Prostate gland (tissue), 2 donors: Measurements from ENCODE around the gene ARID5A. TPM values are rescaled to one million over a fixed set of nuclear protein-coding genes. Genes with fewer than 3 reads are reported as not detected.

Experiments used
- DNase-seq: peaks from one replicate; pipeline ENCODE4 v3.0.0-alpha.2; 2019; ENCODE audit warnings: low spot score
- H3K27ac ChIP-seq, 2 donors: fragments of 200-600 bp; sonication (generic); 2 replicates each; pipeline ENCODE4 v1.5.1; 2017 to 2019
- H3K27me3 ChIP-seq: fragments of 200-600 bp; sonication (generic); replicated peaks from 2 replicates; pipeline ENCODE4 v1.5.1; 2019; ENCODE audit not compliant: insufficient read depth
- H3K36me3 ChIP-seq, 2 donors: fragments of 200-600 bp; sonication (generic); 1 replicate in 1 of 2; 2 replicates in 1 of 2; pipeline versions ENCODE4 v1.5.1 to v1.8.1; 2017 to 2019
- H3K4me1 ChIP-seq: fragments of 200-600 bp; sonication (generic); replicated peaks from 2 replicates; pipeline ENCODE4 v1.5.1; 2019
- H3K4me3 ChIP-seq, 2 donors: fragments of 200-600 bp; sonication (generic); 2 replicates each; pipeline ENCODE4 v1.5.1; 2017 to 2019
- H3K9me3 ChIP-seq: fragments of 200-600 bp; sonication (generic); 2 replicates; pipeline ENCODE4 v1.5.1; 2017
- POLR2A ChIP-seq: fragments of 450-650 bp; IDR thresholded peaks from one replicate; pipeline ENCODE4 v1.6.1; 2016; ENCODE audit warnings: antibody characterized with exemption, mild to moderate bottlenecking
- POLR2AphosphoS5 ChIP-seq: sonication (generic); formaldehyde crosslinking; IDR thresholded peaks from one replicate; pipeline ENCODE4 v1.6.1; 2017; ENCODE audit warnings: antibody characterized with exemption
- WGBS: methylation state at CpG from one replicate; pipeline ENCODE4 v1.1.5; 2018; 5-methylcytosine and 5-hydroxymethylcytosine counted together
- intact Hi-C: fragments of 100-400 bp; cut with DNase I; formaldehyde crosslinking; loops from one replicate; pipeline ENCODE4 v1.14.2; 2022
- total RNA-seq, 2 donors: library from RNA; depleted of rRNA; stranded (reverse); fragments of >200 nt; gene quantifications; one replicate each; pipeline ENCODE4 v1.1.0, GENCODE V29; 2016
- TF ChIP-seq, protein P1 (sequence below), 4 experiments: fragments of 200-600 bp in 2 of 4; fragments of 450-650 bp in 2 of 4; sonication (generic) in 2 of 4; IDR thresholded peaks; 1 replicate in 3 of 4; 2 replicates in 1 of 4; pipeline ENCODE4 v1.5.1; 2016 to 2019; ENCODE audit warnings: antibody characterized with exemption in 4 of 4, mild to moderate bottlenecking in 2 of 4, moderate library complexity in 2 of 4

ARID5A gene
- total RNA-seq, 2 donors from 2014 or later = 23.0 to 54.6 TPM

DNA sequence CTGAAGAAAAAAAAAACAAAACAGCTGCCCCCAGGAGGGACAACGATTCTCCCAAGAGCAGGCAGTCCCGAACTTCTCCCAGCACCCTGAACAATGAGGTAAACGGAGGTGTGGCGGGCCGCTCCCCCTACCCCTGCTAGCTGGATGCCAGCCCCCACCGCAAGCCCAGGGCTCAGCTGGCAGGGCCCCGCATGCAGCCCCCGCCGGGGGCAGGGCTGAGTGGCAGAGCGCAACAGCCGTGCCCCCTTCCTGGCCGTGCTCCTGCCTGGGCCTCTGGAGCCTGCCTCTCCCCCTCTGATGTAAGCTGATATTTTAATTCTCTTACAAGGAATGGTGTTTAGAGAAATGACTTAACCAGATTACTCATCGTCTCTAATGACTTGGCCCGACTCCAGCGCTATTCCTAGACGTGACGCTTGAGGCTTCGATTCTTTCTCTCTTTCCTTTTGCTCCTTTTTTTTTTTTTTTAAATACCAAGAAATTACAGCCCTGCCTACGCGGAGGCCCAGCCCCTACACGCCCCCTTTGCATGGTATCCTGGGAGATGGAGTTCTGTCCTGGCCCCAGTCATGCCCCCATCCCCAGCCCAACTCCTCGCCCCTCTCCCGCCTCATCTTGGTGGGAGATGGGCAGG lies 4.6 kb upstream of the ARID5A start:
- H3K9me3 ChIP-seq = no peaks in the 10 kb centered on the region
- no peaks in the 10 kb centered on the region for H3K36me3 ChIP-seq
- peak overlapping the region; percentile 80 to 83 for H3K27ac ChIP-seq
- H3K27me3 ChIP-seq = no peaks in the 10 kb centered on the region
- WGBS = 4% methylated on average over 23 of the region's 23 CpGs
- intact Hi-C loops = loop anchor here (5.0 to 10.0 kb wide), 4 partner anchors 285 to 423 kb away; partner anchors contain the start of genes CNNM3 and STARD7
- DNase-seq = peak; percentile 96
- TF ChIP-seq, protein P1, sequence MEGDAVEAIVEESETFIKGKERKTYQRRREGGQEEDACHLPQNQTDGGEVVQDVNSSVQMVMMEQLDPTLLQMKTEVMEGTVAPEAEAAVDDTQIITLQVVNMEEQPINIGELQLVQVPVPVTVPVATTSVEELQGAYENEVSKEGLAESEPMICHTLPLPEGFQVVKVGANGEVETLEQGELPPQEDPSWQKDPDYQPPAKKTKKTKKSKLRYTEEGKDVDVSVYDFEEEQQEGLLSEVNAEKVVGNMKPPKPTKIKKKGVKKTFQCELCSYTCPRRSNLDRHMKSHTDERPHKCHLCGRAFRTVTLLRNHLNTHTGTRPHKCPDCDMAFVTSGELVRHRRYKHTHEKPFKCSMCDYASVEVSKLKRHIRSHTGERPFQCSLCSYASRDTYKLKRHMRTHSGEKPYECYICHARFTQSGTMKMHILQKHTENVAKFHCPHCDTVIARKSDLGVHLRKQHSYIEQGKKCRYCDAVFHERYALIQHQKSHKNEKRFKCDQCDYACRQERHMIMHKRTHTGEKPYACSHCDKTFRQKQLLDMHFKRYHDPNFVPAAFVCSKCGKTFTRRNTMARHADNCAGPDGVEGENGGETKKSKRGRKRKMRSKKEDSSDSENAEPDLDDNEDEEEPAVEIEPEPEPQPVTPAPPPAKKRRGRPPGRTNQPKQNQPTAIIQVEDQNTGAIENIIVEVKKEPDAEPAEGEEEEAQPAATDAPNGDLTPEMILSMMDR (IDR thresholded peaks at IDR 0.05) = no peak
- TF ChIP-seq POLR2AphosphoS5 (peak; percentile 98), POLR2A (peak; percentile 90)
- H3K4me3 ChIP-seq = no peak overlapping the region
- peaks cover 18% of the 10 kb centered on the region for H3K4me1 ChIP-seq

DNA sequence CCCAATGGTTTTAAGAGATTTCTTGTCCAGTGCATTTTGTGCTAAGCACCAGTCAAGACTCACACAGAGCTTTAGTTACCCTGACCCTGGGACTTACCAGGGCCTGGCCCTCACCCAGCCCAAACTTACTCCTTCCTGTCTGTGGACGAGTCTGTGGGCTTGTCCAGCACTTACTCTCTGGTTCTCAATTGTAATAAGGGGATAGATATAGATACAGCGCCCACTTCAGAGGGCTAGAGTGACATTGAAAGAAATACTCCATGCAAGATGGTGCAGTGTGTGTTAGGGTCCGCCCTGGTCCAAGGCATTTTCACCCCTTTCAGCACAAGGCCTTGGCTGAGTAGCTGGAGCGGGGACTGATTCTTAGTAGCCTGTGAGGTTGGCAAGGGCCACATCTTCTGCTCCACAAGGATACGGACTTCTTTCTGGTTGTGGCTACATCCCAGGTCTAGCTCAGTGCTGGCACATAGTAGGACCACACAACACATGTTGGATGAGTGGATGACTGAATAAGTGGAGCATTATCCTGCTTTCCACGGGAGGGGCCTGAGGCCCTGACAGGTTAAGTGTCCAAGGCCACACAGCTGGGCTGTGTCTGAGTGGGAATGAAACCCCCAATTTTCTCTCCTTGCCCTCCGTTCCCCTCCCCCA lies 3.8 kb upstream of the ARID5A start:
- TF ChIP-seq, protein P1 (IDR thresholded peaks at IDR 0.05) = no peak
- TF ChIP-seq POLR2A (no peak), POLR2AphosphoS5 (no peak)
- Histone ChIP-seq H3K9me3 (no peaks in the 10 kb centered on the region), H3K4me3 (no peak overlapping the region), H3K27me3 (no peaks in the 10 kb centered on the region), H3K4me1 (peaks cover 17% of the 10 kb centered on the region), H3K27ac (peak overlapping the region; percentile 80 to 83), H3K36me3 (no peaks in the 10 kb centered on the region)
- WGBS = 81% methylated on average over 7 of the region's 7 CpGs
- intact Hi-C loops = loop anchor here (5.0 to 10.0 kb wide), 4 partner anchors 285 to 422 kb away; partner anchors contain the start of genes CNNM3 and STARD7
- no peak for DNase-seq

DNA sequence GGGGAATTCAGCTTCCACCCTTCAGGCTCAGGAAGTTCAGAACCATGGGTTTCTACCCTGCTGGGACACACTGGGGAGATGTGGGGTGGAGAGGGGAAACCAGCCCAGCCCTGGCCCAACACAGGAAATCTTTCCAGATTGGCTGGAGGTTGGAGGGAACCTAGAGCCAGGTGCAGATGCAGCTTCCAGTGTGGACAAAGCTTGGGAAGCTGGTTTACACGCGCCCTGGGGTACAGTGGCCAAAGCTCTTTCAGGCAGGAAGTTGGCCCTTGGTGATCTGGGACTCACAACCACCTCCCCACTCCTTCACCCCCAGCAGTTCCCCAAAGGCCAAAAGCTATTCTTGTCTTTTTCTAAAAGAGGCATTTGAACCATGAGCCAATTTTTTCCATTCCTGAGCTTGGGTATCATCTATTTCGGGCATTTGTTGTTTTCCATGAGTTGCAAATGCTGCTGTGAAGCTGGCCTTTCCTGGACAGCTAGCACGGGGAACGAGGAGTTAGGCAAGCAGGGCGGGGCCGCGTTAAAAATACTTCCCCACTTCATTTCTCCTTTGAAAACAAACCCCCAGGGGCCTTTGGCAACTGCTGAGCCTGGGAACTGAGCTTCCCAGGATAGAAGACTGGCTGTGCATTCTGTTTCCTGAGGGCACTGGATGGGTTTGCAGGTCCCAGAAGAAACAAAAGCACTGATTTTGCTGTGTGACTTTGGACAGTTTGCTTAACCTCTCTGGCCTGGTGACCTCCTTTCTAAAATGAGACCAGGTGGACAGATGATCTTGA lies 3.1 kb upstream of the ARID5A start:
- Histone ChIP-seq H3K4me3 (no peak overlapping the region), H3K9me3 (no peaks in the 10 kb centered on the region), H3K36me3 (no peaks in the 10 kb centered on the region), H3K27ac (peak overlapping the region; percentile 80 to 83), H3K4me1 (peaks cover 15% of the 10 kb centered on the region), H3K27me3 (no peaks in the 10 kb centered on the region)
- peak; percentile 84 for DNase-seq
- TF ChIP-seq POLR2A (no peak), POLR2AphosphoS5 (peak; percentile 88)
- TF ChIP-seq, protein P1 (IDR thresholded peaks at IDR 0.05) = no peak
- 17% methylated on average over 8 of the region's 8 CpGs for WGBS
- intact Hi-C loops = loop anchor here (5.0 to 10.0 kb wide), 4 partner anchors 284 to 421 kb away; partner anchors contain the start of genes CNNM3 and STARD7

DNA sequence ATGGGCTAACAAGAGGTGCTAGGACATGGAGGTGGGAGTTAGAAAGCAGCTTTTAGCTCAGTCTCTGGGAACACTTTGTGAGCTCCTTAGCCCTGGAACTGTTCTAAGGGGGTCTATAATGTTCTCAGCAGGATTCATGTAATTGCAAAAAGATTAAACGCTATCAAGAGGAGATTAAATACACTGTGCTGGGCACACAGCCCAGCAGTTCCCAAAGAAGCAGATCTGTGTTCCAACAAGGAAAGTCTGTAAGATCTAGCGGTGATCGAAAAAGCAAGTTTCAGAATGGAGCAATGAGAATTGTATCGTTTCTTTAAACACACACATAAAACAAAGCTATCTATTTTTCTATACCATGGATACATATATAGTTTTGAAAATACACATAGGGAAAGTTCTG lies 2.4 kb upstream of the ARID5A start:
- Histone ChIP-seq H3K9me3 (no peaks in the 10 kb centered on the region), H3K4me1 (peaks cover 15% of the 10 kb centered on the region), H3K4me3 (no peak overlapping the region), H3K27ac (peak overlapping the region; percentile 80 to 83), H3K27me3 (no peaks in the 10 kb centered on the region), H3K36me3 (no peaks in the 10 kb centered on the region)
- no peak for TF ChIP-seq POLR2AphosphoS5
- WGBS = 6% methylated on average over 4 of the region's 4 CpGs
- no peak for DNase-seq
- intact Hi-C loops = loop anchor here (5.0 to 10.0 kb wide), 4 partner anchors 283 to 421 kb away; partner anchors contain the start of genes CNNM3 and STARD7

DNA sequence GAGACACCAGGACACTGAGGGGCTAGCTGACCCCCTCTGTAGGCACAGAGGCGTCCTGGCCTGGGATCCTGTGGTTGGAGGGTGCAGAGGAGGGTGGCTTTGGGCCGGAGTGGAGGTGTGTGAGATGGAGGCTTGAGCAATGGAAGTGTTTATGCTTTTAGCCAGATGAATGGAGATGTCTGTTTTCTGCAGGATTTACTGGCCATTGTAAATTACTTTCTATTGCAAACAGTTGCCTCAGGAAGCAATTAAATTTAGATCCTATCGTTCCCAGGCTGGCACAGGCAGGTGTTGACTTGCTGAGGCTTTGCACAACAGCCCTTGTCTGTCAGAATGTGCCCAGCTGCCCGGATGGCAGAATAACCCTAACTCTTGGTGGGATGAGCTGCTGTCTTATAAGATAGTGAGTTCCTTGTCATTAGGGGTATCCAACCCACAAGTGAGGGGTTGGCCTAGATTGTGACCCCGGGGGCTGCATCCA lies 1.8 kb upstream of the ARID5A start:
- Histone ChIP-seq H3K4me3 (no peak overlapping the region), H3K9me3 (no peaks in the 10 kb centered on the region), H3K4me1 (peaks cover 15% of the 10 kb centered on the region), H3K27ac (peak overlapping the region; percentile 80 to 83), H3K36me3 (no peaks in the 10 kb centered on the region), H3K27me3 (no peaks in the 10 kb centered on the region)
- peak; percentile 88 for DNase-seq
- WGBS = 11% methylated on average over 5 of the region's 5 CpGs
- TF ChIP-seq POLR2AphosphoS5 (peak; percentile 93), POLR2A (no peak)
- TF ChIP-seq, protein P1 (IDR thresholded peaks at IDR 0.05) = no peak
- intact Hi-C loops = loop anchor here (5.0 to 10.0 kb wide), 5 partner anchors 103 to 420 kb away; partner anchors contain the start of genes CNNM3, KANSL3 and STARD7
